HEK293 (cell line): ENCODE measurements around the gene RPUSD1.

Experiments used
- CTCF ChIP-seq: fragments of 450-650 bp; formaldehyde crosslinking; IDR thresholded peaks from 2 replicates; pipeline ENCODE4 v1.5.1; 2016; ENCODE audit warnings: missing biosample characterization, missing genetic modification characterization
- EGR2 ChIP-seq: fragments of 450-650 bp; formaldehyde crosslinking; IDR thresholded peaks from 2 replicates; pipeline ENCODE4 v1.5.1; 2016; ENCODE audit warnings: low read depth, missing biosample characterization, missing genetic modification characterization
- FEZF1 ChIP-seq: fragments of 450-650 bp; formaldehyde crosslinking; IDR thresholded peaks from 2 replicates; pipeline ENCODE4 v1.5.1; 2016; ENCODE audit warnings: missing biosample characterization, missing genetic modification characterization
- GFI1B ChIP-seq: fragments of 450-650 bp; formaldehyde crosslinking; IDR thresholded peaks from 2 replicates; pipeline ENCODE4 v1.5.1; 2016; ENCODE audit warnings: missing biosample characterization, missing genetic modification characterization
- HOXD13 ChIP-seq: sonication (generic); formaldehyde crosslinking; IDR thresholded peaks from 2 replicates; pipeline ENCODE4 v1.8.0; 2022; ENCODE audit warnings: missing genetic modification reagents, borderline replicate concordance
- KLF1 ChIP-seq: fragments of 450-650 bp; formaldehyde crosslinking; IDR thresholded peaks from 2 replicates; pipeline ENCODE4 v1.5.1; 2016; ENCODE audit warnings: missing biosample characterization, missing genetic modification characterization
- KLF10 ChIP-seq: fragments of 450-650 bp; IDR thresholded peaks from 2 replicates; pipeline ENCODE4 v1.5.1; 2018; ENCODE audit warnings: missing biosample characterization, mild to moderate bottlenecking, missing genetic modification characterization
- KLF16 ChIP-seq: fragments of 450-650 bp; formaldehyde crosslinking; IDR thresholded peaks from 2 replicates; pipeline ENCODE4 v1.5.1; 2017; ENCODE audit warnings: missing biosample characterization, missing genetic modification characterization
- KLF7 ChIP-seq: fragments of 450-650 bp; formaldehyde crosslinking; IDR thresholded peaks from 2 replicates; pipeline ENCODE4 v1.5.1; 2016; ENCODE audit warnings: missing biosample characterization, missing genetic modification characterization, borderline replicate concordance
- OSR2 ChIP-seq: fragments of 450-650 bp; formaldehyde crosslinking; IDR thresholded peaks from 2 replicates; pipeline ENCODE4 v1.5.1; 2016; ENCODE audit warnings: missing biosample characterization, missing genetic modification characterization
- PRDM10 ChIP-seq: fragments of 450-650 bp; formaldehyde crosslinking; IDR thresholded peaks from 2 replicates; pipeline ENCODE4 v1.5.1; 2016; ENCODE audit warnings: missing biosample characterization, missing genetic modification characterization
- SCRT2 ChIP-seq: fragments of 450-650 bp; formaldehyde crosslinking; IDR thresholded peaks from 2 replicates; pipeline ENCODE4 v1.5.1; 2016; ENCODE audit warnings: missing biosample characterization, missing genetic modification characterization
- ZBTB20 ChIP-seq: fragments of 450-650 bp; formaldehyde crosslinking; IDR thresholded peaks from 2 replicates; pipeline ENCODE4 v1.5.1; 2016; ENCODE audit warnings: missing biosample characterization, missing genetic modification characterization
- ZBTB44 ChIP-seq: fragments of 450-650 bp; IDR thresholded peaks from 2 replicates; pipeline ENCODE4 v1.5.1; 2018; ENCODE audit warnings: missing biosample characterization, mild to moderate bottlenecking, missing genetic modification characterization
- ZBTB6 ChIP-seq: fragments of 450-650 bp; formaldehyde crosslinking; IDR thresholded peaks from 2 replicates; pipeline ENCODE4 v1.5.1; 2017; ENCODE audit warnings: missing biosample characterization, missing genetic modification characterization
- ZBTB7A ChIP-seq: fragments of 450-650 bp; formaldehyde crosslinking; IDR thresholded peaks from 2 replicates; pipeline ENCODE4 v1.5.1; 2016; ENCODE audit warnings: low read depth, missing biosample characterization, missing genetic modification characterization
- ZNF16 ChIP-seq: fragments of 450-650 bp; formaldehyde crosslinking; IDR thresholded peaks from 2 replicates; pipeline ENCODE4 v1.5.1; 2016; ENCODE audit warnings: low read depth, missing biosample characterization, missing genetic modification characterization
- ZNF266 ChIP-seq: fragments of 450-650 bp; formaldehyde crosslinking; IDR thresholded peaks from 2 replicates; pipeline ENCODE4 v1.5.1; 2016; ENCODE audit warnings: missing biosample characterization, missing genetic modification characterization, low read depth
- ZNF274 ChIP-seq, 2 experiments: fragments of 200-500 bp in 1 of 2; fragments of 450-650 bp in 1 of 2; sonication (Bioruptor generic) in 1 of 2; formaldehyde crosslinking in 1 of 2; IDR thresholded peaks; 2 replicates each; pipeline versions ENCODE4 v1.5.1 to v1.6.1; 2014 to 2016; ENCODE audit warnings: borderline replicate concordance in 1 of 2, inconsistent platforms in 1 of 2, low read length in 1 of 2, missing biosample characterization in 1 of 2, missing genetic modification characterization in 1 of 2
- ZNF311 ChIP-seq: fragments of 450-650 bp; formaldehyde crosslinking; IDR thresholded peaks from 2 replicates; pipeline ENCODE4 v1.5.1; 2017; ENCODE audit warnings: missing biosample characterization, missing genetic modification characterization, borderline replicate concordance
- ZNF341 ChIP-seq: fragments of 450-650 bp; formaldehyde crosslinking; IDR thresholded peaks from 2 replicates; pipeline ENCODE4; 2016; ENCODE audit warnings: low read depth, missing biosample characterization, missing genetic modification characterization
- ZNF37A ChIP-seq: fragments of 450-650 bp; IDR thresholded peaks from 2 replicates; pipeline ENCODE4 v1.5.1; 2018; ENCODE audit warnings: missing biosample characterization, missing genetic modification characterization
- ZNF433 ChIP-seq: fragments of 450-650 bp; formaldehyde crosslinking; IDR thresholded peaks from 2 replicates; pipeline ENCODE4 v1.5.1; 2016; ENCODE audit warnings: missing biosample characterization, missing genetic modification characterization, low read depth
- ZNF501 ChIP-seq: fragments of 450-650 bp; formaldehyde crosslinking; IDR thresholded peaks from 2 replicates; pipeline ENCODE4 v1.5.1; 2016; ENCODE audit warnings: missing biosample characterization, missing genetic modification characterization
- ZNF529 ChIP-seq: fragments of 450-650 bp; formaldehyde crosslinking; IDR thresholded peaks from 2 replicates; pipeline ENCODE4 v1.5.1; 2017; ENCODE audit warnings: missing genetic modification characterization, missing biosample characterization; ENCODE audit not compliant: insufficient replicate concordance
- ZNF530 ChIP-seq: fragments of 450-650 bp; formaldehyde crosslinking; IDR thresholded peaks from 2 replicates; pipeline ENCODE4 v1.5.1; 2016; ENCODE audit warnings: low read depth, missing biosample characterization, missing genetic modification characterization
- ZNF558 ChIP-seq: fragments of 450-650 bp; formaldehyde crosslinking; IDR thresholded peaks from 2 replicates; pipeline ENCODE4 v1.5.1; 2016; ENCODE audit warnings: missing biosample characterization, missing genetic modification characterization
- ZNF629 ChIP-seq: fragments of 450-650 bp; formaldehyde crosslinking; IDR thresholded peaks from 2 replicates; pipeline ENCODE4 v1.5.1; 2017; ENCODE audit warnings: missing biosample characterization, missing genetic modification characterization
- ZNF792 ChIP-seq: fragments of 450-650 bp; formaldehyde crosslinking; IDR thresholded peaks from 2 replicates; pipeline ENCODE4 v1.5.1; 2016; ENCODE audit warnings: missing biosample characterization, missing genetic modification characterization
- ZSCAN23 ChIP-seq: fragments of 450-650 bp; formaldehyde crosslinking; IDR thresholded peaks from 2 replicates; pipeline ENCODE4 v1.5.1; 2016; ENCODE audit warnings: missing biosample characterization, missing genetic modification characterization
- ZSCAN30 ChIP-seq: fragments of 450-650 bp; IDR thresholded peaks from 2 replicates; pipeline ENCODE4 v1.5.1; 2018; ENCODE audit warnings: missing biosample characterization, mild to moderate bottlenecking, missing genetic modification characterization, moderate library complexity

RPUSD1 gene

GRCh38 chr16:740764-741505 lies 47.2 kb downstream of the RPUSD1 start, which contains the start of gene CIAO3 (continued):
- peak; percentile 100 for TF ChIP-seq ZBTB20 (tag by site-specific recombination)
- TF ChIP-seq ZNF558: no peak
- TF ChIP-seq KLF1 (tag by site-specific recombination): peak; percentile 78
- peak; percentile 42; the same call in 1 of the 2 replicates for TF ChIP-seq EGR2 (tag by site-specific recombination)
- peak; percentile 58; the same call in 1 of the 2 replicates for TF ChIP-seq ZBTB6
- peak; percentile 47; the same call in 1 of the 2 replicates for TF ChIP-seq ZSCAN30
- TF ChIP-seq SCRT2 (tag by site-specific recombination): peak; percentile 56
- peak; percentile 97 for TF ChIP-seq ZNF629 (tag by site-specific recombination)
- TF ChIP-seq ZNF529 (tag by site-specific recombination): no peak
- no peak for TF ChIP-seq GFI1B (tag by site-specific recombination)
- no peak; the same call in 1 of the 2 replicates for TF ChIP-seq ZNF501 (tag by site-specific recombination)
- no peak for TF ChIP-seq ZNF274 (IDR thresholded peaks at IDR 0.05; ENCODE audit: low read length)
- no peak for TF ChIP-seq ZNF274 (tag by site-specific recombination; IDR thresholded peaks at IDR 0.05; ENCODE audit: borderline replicate concordance)
- no peak for TF ChIP-seq KLF7 (tag by site-specific recombination)
- no peak for TF ChIP-seq ZNF433 (tag by site-specific recombination)
- TF ChIP-seq ZNF792 (tag by site-specific recombination): no peak
- peak; percentile 99 for TF ChIP-seq CTCF (tag by site-specific recombination)
- TF ChIP-seq ZNF341 (tag by site-specific recombination): no peak
- 0 out of 2 replicates have a peak, but pooled peaks have one; percentile 15 for TF ChIP-seq ZSCAN23 (tag by site-specific recombination)
- TF ChIP-seq KLF16 (tag by site-specific recombination): peak; percentile 88
- no peak for TF ChIP-seq ZNF530
- TF ChIP-seq KLF10 (tag by site-specific recombination): peak; percentile 82; the same call in 1 of the 2 replicates
- no peak for TF ChIP-seq ZNF37A (tag by site-specific recombination)
- TF ChIP-seq PRDM10 (tag by site-specific recombination): peak; percentile 72
- TF ChIP-seq ZNF16: no peak
- TF ChIP-seq HOXD13 (CRISPR knock-in tag): no peak
- TF ChIP-seq ZBTB44: peak; percentile 71
- TF ChIP-seq ZBTB7A (tag by site-specific recombination): peak; percentile 50; the same call in 1 of the 2 replicates
- TF ChIP-seq FEZF1 (tag by site-specific recombination): no peak
- TF ChIP-seq OSR2 (tag by site-specific recombination): no peak; the same call in 1 of the 2 replicates
- TF ChIP-seq ZNF311 (tag by site-specific recombination): no peak
- no peak for TF ChIP-seq ZNF266 (tag by site-specific recombination)
